ENCODE measurements around the gene PSMB9. TPM values are rescaled to one million over a fixed set of nuclear protein-coding genes. Genes with fewer than 3 reads are reported as not detected.
A peak's percentile ranks its signal among the peaks of the same experiment; 100 is the strongest.
"Not testable (repeated sequence)": the region's sequence is repeated elsewhere in the genome, so short reads cannot be mapped to it uniquely, and the experiment has no call there.

Gene PSMB9
- total RNA-seq, result 10 to 100 TPM in 3 of 4 donors, 1 to 10 TPM in 1; 9.1 to 31.0 (median 18.3) TPM

DNA sequence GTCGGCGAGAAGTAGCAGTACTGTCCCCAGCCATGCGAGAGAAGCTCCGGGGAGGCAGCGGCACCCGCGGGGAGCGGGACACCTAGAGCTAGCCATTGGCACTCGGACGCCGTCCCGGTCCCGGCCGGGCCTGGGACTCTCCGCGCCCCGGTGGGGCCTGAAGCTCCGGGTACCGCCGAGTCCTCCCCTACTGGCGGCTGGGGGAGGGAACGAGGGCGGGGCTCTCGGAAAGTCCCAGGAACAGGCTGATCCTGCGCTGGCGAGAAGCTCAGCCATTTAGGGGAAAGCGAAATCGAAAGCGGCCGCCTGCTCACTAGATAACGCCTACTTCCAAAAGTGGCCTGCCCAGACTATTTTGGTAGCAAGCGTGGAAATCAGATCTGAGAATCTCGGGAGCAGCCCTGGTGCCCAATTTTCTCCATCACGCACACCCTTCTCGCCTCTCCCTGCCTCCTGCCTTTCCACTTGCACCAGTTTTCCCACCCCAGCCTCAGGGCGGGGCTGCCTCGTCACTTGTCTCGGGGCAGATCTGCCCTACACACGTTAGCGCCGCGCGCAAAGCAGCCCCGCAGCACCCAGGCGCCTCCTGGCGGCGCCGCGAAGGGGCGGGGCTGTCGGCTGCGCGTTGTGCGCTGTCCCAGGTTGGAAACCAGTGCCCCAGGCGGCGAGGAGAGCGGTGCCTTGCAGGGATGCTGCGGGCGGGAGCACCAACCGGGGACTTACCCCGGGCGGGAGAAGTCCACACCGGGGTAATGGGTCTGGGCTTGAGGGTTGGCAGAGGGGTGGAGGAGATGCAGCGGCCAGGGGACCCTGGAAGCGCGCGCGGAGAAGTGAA, at the start of gene PSMB9, which contains the start of gene TAP1:
Gene PSMB9 (plus strand): TSS at position 652 of the 835 bp plus-strand sequence. CDS start 38 bp downstream, at position 690.
Gene TAP1 (minus strand): TSS at position 164 of the 835 bp plus-strand sequence. CDS start 68 bp downstream, at position 96.
- intact Hi-C loops (cut with DNase I), result no loop called here

DNA sequence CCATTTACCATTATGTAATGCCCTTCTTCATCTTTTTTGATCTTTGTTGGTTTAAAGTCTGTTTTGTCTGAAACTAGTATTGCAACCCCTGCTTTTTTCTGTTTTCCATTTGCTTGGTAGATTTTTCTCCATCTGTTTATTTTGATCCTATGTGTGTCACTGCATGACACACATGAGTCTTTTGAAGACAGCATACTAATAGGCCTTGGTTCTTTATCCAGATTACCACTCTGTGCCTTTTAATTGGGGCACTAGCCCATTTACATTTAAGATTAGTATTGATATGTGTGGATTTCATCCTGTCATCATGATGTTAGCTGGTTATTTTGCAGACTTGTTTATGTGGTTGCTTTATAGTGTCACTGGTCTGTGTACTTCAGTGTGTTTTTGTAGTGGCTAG, 48.6 kb upstream of the PSMB9 start:
- DNase-seq; H3K27me3 ChIP-seq; H3K9me3 ChIP-seq; intact Hi-C loops (cut with DNase I); H3K4me1 ChIP-seq; H3K4me3 ChIP-seq (replicated peaks in 1 of 3); H3K27ac ChIP-seq; H3K36me3 ChIP-seq: not testable (repeated sequence)

More for the DNA sequence above, at the start of gene PSMB9, which contains the start of gene TAP1:
- peak; percentile 96 to 97 for DNase-seq
- Histone ChIP-seq H3K4me3 (replicated peaks in 1 of 3) (peak within 1 kb of the TSS; percentile 79 to 91 (median 83)), H3K9me3 (no peaks in the 10 kb centered on the region), H3K36me3 (peaks cover 5 to 11% of the 10 kb centered on the region in 2 donors), H3K4me1 (peaks cover 0 to 18% of the 10 kb centered on the region in 2 donors), H3K27me3 (no peaks in the 10 kb centered on the region), H3K27ac (peak within 1 kb of the TSS; percentile 90 to 98 (median 93))
- 1% methylated on average over 18 to 39 of the region's 68 CpGs for WGBS, 2 donors
- TF ChIP-seq POLR2A (IDR thresholded peaks at IDR 0.05), result peak in 1 of 2 donors; percentile 86
- TF ChIP-seq, protein P1, sequence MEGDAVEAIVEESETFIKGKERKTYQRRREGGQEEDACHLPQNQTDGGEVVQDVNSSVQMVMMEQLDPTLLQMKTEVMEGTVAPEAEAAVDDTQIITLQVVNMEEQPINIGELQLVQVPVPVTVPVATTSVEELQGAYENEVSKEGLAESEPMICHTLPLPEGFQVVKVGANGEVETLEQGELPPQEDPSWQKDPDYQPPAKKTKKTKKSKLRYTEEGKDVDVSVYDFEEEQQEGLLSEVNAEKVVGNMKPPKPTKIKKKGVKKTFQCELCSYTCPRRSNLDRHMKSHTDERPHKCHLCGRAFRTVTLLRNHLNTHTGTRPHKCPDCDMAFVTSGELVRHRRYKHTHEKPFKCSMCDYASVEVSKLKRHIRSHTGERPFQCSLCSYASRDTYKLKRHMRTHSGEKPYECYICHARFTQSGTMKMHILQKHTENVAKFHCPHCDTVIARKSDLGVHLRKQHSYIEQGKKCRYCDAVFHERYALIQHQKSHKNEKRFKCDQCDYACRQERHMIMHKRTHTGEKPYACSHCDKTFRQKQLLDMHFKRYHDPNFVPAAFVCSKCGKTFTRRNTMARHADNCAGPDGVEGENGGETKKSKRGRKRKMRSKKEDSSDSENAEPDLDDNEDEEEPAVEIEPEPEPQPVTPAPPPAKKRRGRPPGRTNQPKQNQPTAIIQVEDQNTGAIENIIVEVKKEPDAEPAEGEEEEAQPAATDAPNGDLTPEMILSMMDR (IDR thresholded peaks at IDR 0.05), result peak; percentile 46 to 93 (median 80)

DNA sequence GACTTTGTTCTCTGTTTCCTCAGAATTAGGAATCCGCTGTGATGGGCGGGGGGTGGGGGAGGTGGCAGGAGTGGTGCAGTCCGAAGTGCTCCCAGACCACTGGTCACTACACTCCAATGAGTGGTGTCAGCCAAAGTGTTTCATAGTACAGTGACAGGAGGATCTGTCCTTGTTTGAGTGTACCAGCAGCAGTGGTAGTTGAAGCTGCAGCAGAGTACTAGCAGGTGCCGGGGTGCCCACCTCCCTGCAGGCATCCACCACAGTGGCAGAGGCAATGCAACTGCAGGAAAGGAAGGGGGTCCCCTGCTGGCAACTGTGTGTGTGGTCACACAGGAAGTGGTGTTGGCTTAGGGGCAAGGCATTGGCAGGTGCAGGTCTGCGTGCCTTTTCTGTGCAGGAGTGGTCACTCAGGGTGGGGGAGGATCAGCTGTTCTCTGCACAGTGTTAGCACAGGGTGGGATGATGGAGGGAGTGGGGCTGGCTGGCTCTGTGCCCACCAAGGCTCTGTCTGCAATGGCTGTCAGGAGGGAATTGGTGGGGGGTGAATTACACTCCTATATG, 46.9 kb upstream of the PSMB9 start:
- no peaks in the 10 kb centered on the region for H3K9me3 ChIP-seq
- H3K27me3 ChIP-seq, result no peaks in the 10 kb centered on the region
- no peak overlapping the region for H3K4me3 ChIP-seq (replicated peaks in 1 of 3)
- no peaks in the 10 kb centered on the region for H3K36me3 ChIP-seq
- intact Hi-C loops (cut with DNase I), result no loop called here
- 82 to 93% methylated on average over 4 to 5 of the region's 5 CpGs for WGBS, 2 donors
- H3K27ac ChIP-seq, result no peak overlapping the region
- no peak for DNase-seq
- no peaks in the 10 kb centered on the region for H3K4me1 ChIP-seq
- TF ChIP-seq POLR2A (IDR thresholded peaks at IDR 0.05), result no peak
- TF ChIP-seq, protein P1 (IDR thresholded peaks at IDR 0.05), result no peak

DNA sequence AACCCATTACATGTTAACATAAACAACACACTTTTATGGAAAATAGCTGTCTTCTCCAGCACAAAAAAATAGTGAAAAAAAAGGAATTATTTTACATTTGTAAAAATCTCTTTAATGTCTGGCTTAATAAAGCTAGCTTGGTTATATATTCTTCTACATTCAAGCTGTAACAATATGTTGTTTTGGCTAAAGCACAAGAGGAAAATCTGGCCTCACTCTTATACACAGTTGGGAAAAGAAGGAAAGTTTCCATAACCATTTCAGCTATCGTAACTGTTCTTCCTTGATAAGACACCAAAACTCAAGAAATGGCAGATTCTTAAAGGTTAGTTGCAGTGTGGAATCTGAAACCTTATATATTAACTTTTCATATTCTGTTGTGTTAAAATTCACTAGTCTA, 44.8 kb upstream of the PSMB9 start:
- DNase-seq, result no peak
- Histone ChIP-seq H3K4me1 (no peaks in the 10 kb centered on the region), H3K4me3 (replicated peaks in 1 of 3) (no peak overlapping the region), H3K36me3 (no peaks in the 10 kb centered on the region), H3K27ac (no peak overlapping the region), H3K9me3 (no peaks in the 10 kb centered on the region), H3K27me3 (no peaks in the 10 kb centered on the region)
- 0% methylated on average over 1 of the region's 1 CpG for WGBS, 2 donors
- intact Hi-C loops (cut with DNase I), result no loop called here
- TF ChIP-seq, protein P1 (IDR thresholded peaks at IDR 0.05), result no peak
- no peak for TF ChIP-seq POLR2A (IDR thresholded peaks at IDR 0.05)

DNA sequence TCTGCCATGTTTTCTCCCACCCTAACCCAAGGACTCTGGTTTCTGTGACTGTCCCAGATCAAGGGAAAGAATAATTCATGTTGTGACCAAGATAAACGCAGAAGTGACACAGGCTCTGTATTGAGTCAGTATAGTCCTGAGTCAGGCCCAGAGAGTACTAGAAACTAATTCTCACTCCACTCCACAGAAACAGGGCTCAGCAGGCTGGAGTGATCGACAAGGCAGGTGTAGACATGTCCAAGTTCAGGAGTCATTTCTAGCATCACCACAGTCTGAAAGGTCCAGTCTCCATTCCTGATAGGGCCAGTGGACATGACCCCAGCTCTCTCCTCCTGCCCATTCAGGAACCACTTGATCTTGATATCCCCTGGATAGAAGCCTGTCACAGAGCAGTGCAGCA, 39.8 kb upstream of the PSMB9 start:
- Histone ChIP-seq H3K27ac (no peak overlapping the region), H3K36me3 (no peaks in the 10 kb centered on the region), H3K4me3 (replicated peaks in 1 of 3) (no peak overlapping the region), H3K4me1 (no peaks in the 10 kb centered on the region), H3K9me3 (no peaks in the 10 kb centered on the region), H3K27me3 (no peaks in the 10 kb centered on the region)
- DNase-seq, result no peak
- 92 to 100% methylated on average over 2 of the region's 2 CpGs for WGBS, 2 donors
- intact Hi-C loops (cut with DNase I), result no loop called here
- TF ChIP-seq POLR2A (IDR thresholded peaks at IDR 0.05), result no peak
- TF ChIP-seq, protein P1 (IDR thresholded peaks at IDR 0.05), result no peak
